SIG-M5 treated with dmso at 0.1 percent for 504 hours (cell line): Measurements from ENCODE around the gene CELA2A.
"Not testable (repeated sequence)": the region's sequence is repeated elsewhere in the genome, so short reads cannot be mapped to it uniquely, and the experiment has no call there.

Experiments
- DNase-seq: peaks from one replicate; lab custom pipeline; 2025; ENCODE audit not compliant: unreplicated experiment; lab: John Stamatoyannopoulos, UW

Gene CELA2A

DNA sequence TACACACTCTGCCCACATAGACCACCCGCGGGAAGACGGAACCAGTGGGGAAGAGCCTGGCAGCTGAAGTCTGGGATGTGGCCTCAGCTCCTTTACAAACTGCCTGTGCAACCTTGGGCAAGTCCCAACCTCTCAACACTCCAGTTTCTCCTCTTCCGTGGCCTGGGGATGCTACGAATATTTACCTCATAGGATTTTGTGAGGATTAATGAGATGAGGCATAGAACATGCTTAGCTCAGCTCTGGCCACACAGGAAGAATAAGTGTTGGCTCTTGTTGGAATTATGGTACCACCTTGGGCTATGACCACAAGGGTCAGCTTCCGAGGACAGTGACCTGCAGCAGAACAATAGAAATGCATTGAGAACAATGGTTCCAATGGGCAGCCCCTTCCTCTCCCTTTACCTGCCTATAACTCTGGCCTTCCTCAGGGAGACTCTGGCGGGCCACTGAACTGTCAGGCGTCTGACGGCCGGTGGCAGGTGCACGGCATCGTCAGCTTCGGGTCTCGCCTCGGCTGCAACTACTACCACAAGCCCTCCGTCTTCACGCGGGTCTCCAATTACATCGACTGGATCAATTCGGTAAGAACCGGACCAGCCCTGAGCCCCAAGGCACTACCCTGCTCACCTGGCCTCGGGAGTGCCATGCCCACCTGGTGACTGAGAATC is 10.6 kb downstream of the CELA2A start:
- not testable (repeated sequence) for DNase-seq

DNA sequence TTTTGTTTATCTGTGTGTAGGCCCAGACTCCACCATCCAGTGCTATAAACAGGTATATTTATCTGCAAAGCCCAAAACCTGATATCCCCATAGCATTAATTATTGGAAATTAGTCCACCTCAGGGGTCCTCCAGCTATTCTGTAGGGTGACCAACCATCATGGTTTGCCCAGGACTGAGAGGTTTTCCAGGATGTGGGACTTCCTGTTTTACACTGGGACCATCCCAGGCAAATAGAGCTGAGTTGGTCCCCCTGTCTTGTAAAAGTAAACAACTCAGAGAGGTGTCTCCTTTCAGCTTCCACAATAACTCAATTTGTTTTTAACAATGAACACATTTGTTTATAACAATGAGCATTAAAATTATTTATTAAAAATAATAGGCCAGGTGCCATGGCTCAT is 11.6 kb downstream of the CELA2A start:
- no peak for DNase-seq

DNA sequence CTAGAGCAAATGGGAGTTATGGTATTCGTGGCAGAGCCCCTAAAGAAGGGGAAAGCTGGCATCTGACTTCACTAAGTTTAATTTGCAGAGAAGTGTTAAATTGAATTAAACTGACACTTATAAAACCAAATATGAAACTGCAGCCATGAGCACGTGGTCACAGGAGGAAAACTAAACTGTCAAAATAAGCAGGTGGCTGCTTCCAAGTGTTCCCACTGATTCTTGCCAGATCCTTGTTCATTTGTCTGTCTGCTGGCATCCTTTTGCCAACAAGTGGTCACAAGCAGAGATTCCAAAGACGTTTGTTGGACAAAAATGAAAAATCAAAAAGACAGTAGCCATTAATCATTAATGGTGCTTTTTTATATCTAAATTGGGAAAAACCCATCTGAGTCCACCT is 12.8 kb downstream of the CELA2A start:
- DNase-seq = no peak

DNA sequence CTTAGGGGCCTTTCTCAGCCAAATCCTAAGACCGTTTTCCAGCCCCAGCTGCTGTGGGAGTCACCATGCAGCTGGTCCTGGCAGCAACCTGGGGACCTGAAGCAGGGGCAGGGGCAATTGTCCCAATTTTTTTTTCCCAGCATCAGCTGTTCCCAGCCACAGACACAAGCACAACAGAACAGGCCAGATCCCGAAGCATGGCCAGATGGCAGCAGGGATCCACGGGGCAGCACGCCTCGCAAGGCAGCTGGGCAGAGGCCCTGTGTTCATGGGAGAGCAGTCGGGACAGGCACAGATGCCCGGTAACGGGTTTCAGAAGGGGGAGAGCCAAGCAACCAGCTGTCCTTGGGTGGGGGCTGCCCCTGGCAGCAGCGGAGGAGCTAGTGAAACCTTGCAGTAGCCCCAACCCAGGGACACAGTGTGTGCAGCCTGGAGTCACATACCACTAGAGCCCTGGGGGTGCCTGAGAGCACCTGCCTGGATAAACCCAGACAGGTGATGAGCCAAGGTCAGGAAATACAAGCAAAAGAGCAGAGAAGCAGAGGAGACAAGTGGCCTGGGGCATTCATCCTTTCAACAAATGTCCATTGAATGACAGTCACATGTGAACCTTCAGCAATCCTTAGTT is 13.4 kb downstream of the CELA2A start:
- not testable (repeated sequence) for DNase-seq

DNA sequence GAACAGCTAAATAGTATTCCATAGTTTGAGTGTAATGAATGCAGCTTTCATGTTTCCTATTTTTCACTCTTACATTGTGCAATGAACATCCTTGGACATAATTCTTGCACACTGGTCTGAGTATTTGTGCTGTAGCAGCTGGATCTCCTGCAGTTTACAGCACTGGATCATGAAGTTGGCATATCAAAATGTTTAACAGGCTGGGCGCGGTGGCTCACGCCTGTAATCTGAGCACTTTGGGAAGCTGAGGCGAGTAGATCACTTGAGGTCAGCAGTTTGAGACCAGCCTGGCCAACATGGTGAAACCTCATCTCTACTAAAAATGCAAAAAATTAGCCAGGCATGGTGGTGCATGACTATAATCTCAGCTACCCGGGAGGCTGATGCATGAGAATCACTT is 14.5 kb downstream of the CELA2A start:
- DNase-seq = not testable (repeated sequence)

DNA sequence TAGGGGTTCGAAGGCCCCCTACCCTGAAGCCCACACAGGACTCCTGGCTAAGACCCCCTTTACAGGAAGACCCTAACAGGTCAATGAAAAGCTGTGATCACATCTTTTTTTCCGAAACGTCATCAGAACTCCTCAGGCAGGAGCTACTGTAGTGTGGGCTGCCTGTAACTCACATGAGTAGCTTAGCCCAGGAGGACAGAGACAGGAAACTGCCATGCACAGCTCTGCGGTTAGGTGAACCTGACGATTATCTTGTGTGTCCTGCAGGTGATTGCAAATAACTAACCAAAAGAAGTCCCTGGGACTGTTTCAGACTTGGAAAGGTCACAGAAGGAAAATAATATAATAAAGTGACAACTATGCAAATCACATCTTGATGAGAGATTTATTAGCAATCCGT is 15.2 kb downstream of the CELA2A start:
- not testable (repeated sequence) for DNase-seq

DNA sequence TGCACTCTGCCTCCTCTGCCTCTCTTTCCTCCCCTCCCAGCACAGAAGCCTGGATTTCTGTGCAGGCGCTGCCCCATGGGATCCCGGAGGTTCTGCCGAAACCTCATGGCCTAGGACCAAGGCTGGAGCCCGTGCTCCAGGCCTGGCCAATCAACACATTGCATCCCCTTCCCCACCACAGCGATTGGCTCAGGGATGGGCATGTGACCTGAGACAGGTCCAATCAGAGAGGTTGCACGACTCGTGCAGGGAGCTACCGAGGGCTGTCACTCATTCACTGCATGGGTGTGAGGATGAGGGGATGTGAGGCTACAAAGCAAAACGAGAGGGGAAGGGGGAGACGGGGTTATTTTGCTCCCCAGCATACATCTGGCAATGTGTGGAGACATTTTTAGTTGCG is 16.1 kb downstream of the CELA2A start:
- DNase-seq = no peak

DNA sequence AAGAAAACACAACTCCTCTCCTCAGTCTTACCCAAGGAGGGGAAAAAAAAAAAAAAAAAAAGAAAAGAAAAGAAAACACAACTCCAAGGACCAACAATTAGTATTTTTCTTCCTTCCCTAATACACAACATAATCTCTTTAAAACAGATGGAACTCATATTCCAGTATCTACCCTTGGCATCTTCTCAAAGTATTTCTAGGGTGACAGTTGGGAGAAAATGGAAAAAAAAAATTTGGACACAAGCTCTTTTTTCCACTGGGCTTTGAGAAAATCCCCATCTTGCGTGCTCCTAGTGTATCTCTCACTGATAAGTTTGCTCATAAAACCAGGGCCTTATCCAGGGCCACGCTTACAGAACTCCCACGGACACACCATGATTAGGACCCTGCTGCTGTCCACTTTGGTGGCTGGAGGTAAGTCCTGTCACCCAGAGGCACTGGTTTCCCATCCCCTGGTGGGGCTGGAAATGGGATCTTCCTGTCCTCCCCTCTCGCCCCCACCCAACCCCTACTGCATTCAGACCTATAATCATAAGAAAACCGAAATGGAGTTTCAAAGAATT is 19.3 kb downstream of the CELA2A start, which contains the start of gene CELA2B:
TSS of gene CELA2B (plus strand) at position 353 of the 563 bp plus-strand sequence. CDS start at position 375, 22 bp downstream.
- no peak for DNase-seq

DNA sequence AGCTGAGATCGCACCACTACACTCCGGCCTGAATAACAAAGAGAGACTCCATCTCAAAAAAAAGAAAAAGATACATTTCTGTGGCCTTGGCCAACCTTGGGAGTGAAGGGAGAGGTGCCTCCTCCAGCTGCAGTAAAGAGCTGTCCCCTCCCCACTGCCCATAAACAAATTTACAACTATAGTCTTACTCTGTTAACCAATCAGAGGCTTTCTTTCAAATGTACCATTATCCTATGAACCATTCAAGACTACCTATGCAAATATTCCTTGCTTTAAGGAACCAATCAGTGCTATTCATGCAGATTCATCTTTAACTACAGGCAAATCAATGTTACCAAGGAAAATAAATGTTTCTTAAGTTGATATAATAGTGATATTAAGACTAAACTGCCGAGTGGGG is 20.4 kb downstream of the CELA2A start:
- DNase-seq = no peak

DNA sequence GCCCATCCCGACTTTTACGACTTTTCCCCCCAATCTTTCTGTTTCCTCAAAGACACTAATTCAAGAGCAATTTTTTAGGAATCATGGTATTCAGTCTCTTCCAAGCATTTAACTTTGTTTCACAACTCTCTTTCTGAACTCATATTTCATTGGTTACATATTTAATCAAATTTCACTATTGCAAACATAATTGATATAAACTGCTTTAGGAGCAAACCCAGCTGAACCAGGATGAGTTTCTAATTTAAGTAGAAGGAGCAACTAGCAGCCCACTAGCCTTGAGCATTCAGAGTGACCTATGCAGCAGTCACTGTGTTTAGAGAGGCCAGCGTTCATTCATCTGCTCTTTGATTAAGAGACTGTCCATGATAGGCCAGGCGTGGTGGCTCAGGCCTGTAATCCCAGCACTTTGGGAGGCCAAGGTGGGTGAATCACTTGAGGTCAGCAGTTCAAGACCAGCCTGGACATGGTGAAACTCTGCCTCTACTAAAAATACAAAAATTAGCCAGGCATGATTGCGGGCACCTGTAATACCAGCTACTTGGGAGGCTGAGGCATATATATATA is 21.2 kb downstream of the CELA2A start:
- DNase-seq = no peak

DNA sequence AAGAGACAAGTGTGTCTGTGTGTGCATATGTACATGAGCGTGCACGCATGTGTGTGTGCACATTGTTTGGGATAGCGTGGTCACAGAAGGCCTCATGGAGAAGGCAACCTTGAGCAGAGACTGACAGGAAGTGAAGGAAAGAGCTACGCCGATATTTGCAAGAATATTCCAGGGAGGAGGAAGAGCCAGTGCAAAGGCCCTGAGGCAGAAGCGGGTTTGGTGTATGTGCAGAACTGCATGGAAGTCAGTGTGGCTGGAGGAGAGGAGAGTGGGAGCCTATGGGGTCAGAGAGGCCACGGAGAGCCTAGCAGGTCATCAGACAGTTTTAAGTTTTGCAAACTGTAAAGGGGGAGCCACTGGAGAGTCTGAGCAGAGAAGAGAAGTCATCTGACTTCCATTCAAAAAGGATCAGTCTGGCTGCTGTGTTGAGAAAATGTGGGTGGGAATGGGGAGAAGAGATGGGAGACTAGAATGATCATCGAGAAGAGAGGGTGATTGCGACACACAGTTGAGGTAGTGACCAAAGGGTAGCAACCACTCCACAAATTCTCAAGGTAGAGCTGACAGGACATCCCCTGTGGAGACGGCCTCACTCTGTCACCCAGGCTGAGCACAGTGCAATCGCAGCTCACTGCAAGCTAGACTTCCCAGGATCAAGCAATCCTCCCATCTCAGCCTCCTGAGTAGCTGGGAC is 23.3 kb downstream of the CELA2A start:
- no peak for DNase-seq

DNA sequence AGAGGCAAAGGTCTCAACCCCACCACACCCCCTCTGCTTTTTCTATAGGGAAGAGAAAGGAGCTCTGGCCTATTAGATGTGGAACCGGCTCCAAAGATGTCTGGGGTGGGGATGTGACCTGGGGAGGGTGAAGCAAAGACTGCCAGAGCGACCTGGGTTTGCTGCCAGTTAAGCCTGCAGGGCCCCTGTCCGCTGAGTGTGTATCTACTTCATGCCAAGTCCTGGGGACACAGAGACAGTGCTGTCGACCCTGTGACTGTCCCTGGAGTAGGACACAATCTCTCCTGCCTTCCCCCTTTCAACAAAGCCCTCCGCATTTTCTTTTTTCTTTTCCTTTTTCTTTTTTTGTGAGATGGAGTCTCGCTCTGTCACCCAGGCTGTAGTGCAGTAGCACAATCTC is 25.9 kb downstream of the CELA2A start:
- DNase-seq = not testable (repeated sequence)

DNA sequence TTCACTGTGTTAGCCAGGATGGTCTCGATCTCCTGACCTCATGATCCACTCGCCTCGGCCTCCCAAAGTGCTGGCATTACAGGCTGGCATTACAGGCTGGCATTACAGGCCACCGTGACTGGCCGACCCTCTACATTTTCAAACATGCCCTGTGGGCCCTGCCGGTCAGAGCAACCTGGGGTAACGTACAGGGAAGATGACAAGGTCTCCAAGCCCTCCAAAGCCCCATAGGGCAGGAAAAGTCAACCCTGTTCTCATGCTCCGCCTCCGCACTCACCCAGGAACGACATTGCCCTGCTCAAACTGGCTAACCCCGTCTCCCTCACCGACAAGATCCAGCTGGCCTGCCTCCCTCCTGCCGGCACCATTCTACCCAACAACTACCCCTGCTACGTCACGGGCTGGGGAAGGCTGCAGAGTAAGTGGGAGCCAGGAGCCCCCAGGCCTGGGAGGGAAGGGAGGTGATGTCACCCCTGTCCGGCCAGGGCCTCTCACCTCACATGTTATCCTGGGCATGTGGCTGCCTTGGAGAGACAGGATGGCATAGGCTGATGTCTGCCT is 26.5 kb downstream of the CELA2A start:
- DNase-seq = not testable (repeated sequence)

DNA sequence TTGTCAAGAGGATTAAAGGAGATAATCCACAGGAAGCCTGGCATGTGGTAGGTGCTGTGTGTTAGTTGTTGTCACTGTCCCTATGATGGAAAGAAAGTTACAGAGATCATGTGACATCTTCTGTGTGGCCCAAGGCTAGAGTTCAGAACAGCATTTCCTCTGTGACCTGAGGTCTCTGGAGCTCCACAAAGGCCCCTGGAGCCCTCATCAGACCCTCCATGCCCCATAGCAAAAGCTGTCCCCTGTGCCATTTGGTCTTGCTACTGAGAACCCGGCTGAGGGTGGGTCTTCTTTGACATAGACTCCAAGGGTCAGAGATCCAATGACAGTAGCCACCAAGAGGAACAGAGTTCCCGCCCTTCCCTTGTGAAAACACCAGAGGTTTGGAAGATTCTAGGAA is 27.4 kb downstream of the CELA2A start:
- DNase-seq = no peak

DNA sequence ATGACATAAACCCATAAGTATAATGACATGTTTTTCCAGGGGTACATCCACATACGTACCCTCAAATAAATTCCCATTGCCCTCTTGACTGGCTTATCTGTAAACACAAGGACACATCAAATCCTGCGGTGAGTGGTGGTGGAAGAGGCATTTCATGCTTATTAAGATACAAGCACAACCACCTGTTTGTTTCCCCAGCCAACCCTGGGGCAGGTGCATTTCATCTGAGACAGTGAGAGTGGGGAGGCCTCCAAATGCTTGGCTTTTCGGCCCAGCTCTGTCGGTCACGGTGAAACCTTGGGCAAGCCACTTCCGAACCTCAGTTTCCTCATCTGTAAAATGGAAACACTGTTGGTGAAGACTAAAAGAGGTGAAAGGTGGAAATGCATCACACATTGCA is 27.9 kb downstream of the CELA2A start:
- DNase-seq = not testable (repeated sequence)

DNA sequence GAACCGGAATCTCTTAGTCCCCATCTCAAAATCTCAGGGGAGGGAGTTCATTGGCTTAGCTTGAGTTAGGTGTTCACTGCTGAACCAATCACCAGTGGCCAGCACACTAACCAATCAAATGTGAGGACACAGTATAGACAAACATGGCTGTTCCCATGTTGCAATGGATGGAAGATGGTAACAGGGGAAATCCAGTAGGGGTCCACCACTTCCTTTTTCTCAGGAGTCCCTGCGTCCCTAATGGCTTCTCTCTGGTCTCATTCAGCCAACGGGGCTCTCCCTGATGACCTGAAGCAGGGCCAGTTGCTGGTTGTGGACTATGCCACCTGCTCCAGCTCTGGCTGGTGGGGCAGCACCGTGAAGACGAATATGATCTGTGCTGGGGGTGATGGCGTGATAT is 29.1 kb downstream of the CELA2A start:
- no peak for DNase-seq

DNA sequence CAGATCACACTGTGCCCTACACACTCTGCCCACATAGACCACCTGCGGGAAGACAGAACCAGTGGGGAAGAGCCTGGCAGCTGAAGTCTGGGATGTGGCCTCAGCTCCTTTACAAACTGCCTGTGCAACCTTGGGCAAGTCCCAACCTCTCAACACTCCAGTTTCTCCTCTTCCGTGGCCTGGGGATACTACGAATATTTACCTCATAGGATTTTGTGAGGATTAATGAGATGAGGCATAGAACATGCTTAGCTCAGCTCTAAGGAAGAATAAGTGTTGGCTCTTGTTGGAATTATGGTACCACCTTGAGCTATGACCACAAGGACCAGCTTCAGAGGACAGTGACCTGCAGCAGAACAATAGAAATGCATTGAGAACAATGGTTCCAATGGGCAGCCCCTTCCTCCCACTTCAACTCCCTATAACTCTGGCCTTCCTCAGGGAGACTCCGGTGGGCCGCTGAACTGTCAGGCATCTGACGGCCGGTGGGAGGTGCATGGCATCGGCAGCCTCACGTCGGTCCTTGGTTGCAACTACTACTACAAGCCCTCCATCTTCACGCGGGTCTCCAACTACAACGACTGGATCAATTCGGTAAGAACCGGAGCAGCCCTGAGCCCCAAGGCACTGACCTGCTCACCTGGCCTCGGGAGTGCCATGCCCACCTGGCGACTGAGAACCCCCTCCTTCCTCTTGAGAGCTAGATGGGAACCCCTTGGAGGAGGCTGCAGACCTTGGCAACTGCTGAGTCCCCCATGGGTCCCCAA is 30.5 kb downstream of the CELA2A start:
- DNase-seq = not testable (repeated sequence)

DNA sequence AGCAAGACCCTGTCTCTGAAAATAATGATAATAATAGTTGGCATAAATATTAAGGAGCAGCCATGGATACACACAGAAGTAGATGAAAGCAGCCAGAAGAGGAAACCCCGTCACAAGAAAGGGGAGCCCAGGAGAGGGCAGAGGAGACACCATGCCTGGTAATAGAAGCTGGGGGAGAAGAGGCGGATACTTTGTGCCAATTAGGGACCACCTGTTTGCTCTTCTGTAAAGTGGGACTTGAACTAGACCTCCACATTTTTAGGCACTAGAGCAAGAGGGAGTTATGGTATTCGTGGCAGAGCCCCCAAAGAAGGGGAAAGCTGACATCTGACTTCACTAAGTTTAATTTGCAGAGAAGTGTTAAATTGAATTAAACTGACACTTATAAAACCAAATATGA is 31.8 kb downstream of the CELA2A start:
- DNase-seq = no peak

DNA sequence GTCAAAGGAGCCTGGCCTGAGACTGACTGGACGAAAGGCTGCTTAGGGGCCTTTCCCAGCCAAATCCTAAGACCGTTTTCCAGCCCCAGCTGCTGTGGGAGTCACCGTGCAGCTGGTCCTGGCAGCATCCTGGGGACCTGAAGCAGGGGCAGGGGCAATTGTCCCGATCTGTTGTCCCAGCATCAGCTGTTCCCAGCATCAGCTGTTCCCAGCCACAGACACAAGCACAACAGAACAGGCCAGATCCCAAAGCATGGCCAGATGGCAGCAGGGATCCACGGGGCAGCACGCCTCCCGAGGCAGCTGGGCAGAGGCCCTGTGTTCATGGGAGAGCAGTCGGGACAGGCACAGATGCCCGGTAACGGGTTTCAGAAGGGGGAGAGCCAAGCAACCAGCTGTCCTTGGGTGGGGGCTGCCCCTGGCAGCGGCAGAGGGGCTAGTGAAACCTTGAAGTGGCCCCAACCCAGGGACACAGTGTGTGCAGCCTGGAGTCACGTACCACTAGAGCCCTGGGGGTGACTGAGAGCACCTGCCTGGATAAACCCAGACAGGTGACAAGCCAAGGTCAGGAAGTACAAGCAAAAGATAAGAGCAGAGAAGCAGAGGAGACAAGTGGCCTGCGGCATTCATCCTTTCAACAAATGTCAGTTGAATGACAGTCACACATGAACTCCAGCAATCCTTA is 32.7 kb downstream of the CELA2A start:
- no peak for DNase-seq

DNA sequence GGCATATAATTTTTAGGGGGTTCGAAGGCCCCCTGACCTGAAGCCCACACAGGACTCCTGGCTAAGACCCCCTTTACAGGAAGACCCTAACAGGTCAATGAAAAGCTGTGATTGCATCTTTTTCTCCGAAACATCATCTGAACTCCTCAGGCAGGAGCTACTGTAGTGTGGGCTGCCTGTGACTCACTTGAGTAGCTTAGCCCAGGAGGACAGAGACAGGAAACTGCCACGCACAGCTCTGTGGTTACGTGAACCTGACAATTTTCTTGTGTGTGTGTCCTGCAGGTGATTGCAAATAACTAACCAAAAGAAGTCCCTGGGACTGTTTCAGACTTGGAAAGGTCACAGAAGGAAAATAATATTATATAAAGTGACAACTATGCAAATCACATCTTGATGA is 34.5 kb downstream of the CELA2A start:
- not testable (repeated sequence) for DNase-seq
